Gastroesophageal sphincter (tissue), 4 donors: ENCODE results near the gene KLHL28. TPM values are rescaled to one million over a fixed set of nuclear protein-coding genes. Genes with fewer than 3 reads are reported as not detected.

Experiments
- ATAC-seq: fragments of 150-250 bp; one replicate; pipeline ENCODE4 v1.9.1; 2016; ENCODE audit warnings: mild to moderate bottlenecking, moderate library complexity
- H3K27ac ChIP-seq, 4 donors: fragments of 200-600 bp; sonication (generic) in 3 of 4; 1 replicate in 3 of 4; 2 replicates in 1 of 4; pipeline ENCODE4 v1.5.1; 2016 to 2019
- H3K27me3 ChIP-seq: fragments of 200-600 bp; sonication (generic); one replicate; pipeline ENCODE4 v1.5.1; 2019
- H3K36me3 ChIP-seq, 2 donors: fragments of 200-600 bp; sonication (generic); one replicate each; pipeline ENCODE4 v1.5.1; 2019; ENCODE audit warnings: control low read depth in 1 of 2
- H3K4me1 ChIP-seq, 3 donors: fragments of 200-600 bp; sonication (generic); 1 replicate in 2 of 3; 2 replicates in 1 of 3; pipeline ENCODE4 v1.5.1; 2016 to 2019; ENCODE audit warnings: control low read depth in 2 of 3
- H3K4me3 ChIP-seq, 2 donors: fragments of 200-600 bp; sonication (generic); one replicate each; pipeline ENCODE4 v1.5.1; 2019; ENCODE audit warnings: mild to moderate bottlenecking in 1 of 2, moderate library complexity in 1 of 2
- H3K9me3 ChIP-seq, 3 donors: fragments of 200-600 bp; sonication (generic); one replicate each; pipeline ENCODE4 v1.5.1; 2017 to 2019; ENCODE audit warnings: control low read depth in 2 of 3
- EP300 ChIP-seq: sonication (generic); formaldehyde crosslinking; IDR thresholded peaks from one replicate; pipeline ENCODE4 v1.6.1; 2017; ENCODE audit warnings: antibody characterized with exemption, mild to moderate bottlenecking
- POLR2A ChIP-seq, 2 donors: fragments of 450-650 bp; IDR thresholded peaks; one replicate each; pipeline ENCODE4 v1.6.1; 2017; ENCODE audit warnings: antibody characterized with exemption in 2 of 2, mild to moderate bottlenecking in 2 of 2, moderate library complexity in 1 of 2
- POLR2AphosphoS5 ChIP-seq: sonication (generic); formaldehyde crosslinking; IDR thresholded peaks from one replicate; pipeline ENCODE4 v1.6.1; 2017; ENCODE audit warnings: antibody characterized with exemption
- WGBS, 2 donors: methylation state at CpG; one replicate each; pipeline ENCODE4 v1.1.5; 2018; ENCODE audit warnings: low coverage in 1 of 2; 5-methylcytosine and 5-hydroxymethylcytosine counted together
- total RNA-seq, 4 donors: library from RNA; depleted of rRNA; stranded (reverse); fragments of >200 nt; gene quantifications; one replicate each; pipeline ENCODE4 v1.1.0, GENCODE V29; 2016
- TF ChIP-seq, protein P1 (sequence below), 4 experiments: fragments of 200-600 bp in 2 of 4; fragments of 450-650 bp in 2 of 4; sonication (generic) in 1 of 4; IDR thresholded peaks; one replicate each; pipeline ENCODE4 v1.5.1; 2017 to 2019; ENCODE audit warnings: antibody characterized with exemption in 4 of 4, mild to moderate bottlenecking in 2 of 4, moderate library complexity in 2 of 4

Gene KLHL28
- total RNA-seq, 4 donors from 2014 or later = 10.0 to 12.6 (median 11.0) TPM

- H3K27ac ChIP-seq = no peak overlapping the region
- H3K4me1 ChIP-seq = no peaks in the 10 kb centered on the region
- H3K9me3 ChIP-seq = no peaks in the 10 kb centered on the region
- WGBS, 2 donors = 100% methylated on average over 2 of the region's 2 CpGs
- H3K27me3 ChIP-seq = no peaks in the 10 kb centered on the region
- no peak for ATAC-seq
- H3K36me3 ChIP-seq = peaks cover 0 to 40% of the 10 kb centered on the region in 2 donors
- TF ChIP-seq POLR2AphosphoS5 = no peak
- TF ChIP-seq, protein P1, sequence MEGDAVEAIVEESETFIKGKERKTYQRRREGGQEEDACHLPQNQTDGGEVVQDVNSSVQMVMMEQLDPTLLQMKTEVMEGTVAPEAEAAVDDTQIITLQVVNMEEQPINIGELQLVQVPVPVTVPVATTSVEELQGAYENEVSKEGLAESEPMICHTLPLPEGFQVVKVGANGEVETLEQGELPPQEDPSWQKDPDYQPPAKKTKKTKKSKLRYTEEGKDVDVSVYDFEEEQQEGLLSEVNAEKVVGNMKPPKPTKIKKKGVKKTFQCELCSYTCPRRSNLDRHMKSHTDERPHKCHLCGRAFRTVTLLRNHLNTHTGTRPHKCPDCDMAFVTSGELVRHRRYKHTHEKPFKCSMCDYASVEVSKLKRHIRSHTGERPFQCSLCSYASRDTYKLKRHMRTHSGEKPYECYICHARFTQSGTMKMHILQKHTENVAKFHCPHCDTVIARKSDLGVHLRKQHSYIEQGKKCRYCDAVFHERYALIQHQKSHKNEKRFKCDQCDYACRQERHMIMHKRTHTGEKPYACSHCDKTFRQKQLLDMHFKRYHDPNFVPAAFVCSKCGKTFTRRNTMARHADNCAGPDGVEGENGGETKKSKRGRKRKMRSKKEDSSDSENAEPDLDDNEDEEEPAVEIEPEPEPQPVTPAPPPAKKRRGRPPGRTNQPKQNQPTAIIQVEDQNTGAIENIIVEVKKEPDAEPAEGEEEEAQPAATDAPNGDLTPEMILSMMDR (IDR thresholded peaks at IDR 0.05) = no peak
- no peak for TF ChIP-seq POLR2A (IDR thresholded peaks at IDR 0.05)
- TF ChIP-seq EP300 = no peak
- H3K4me3 ChIP-seq = no peak overlapping the region
These were observed 24.2 kb downstream of the KLHL28 start for GRCh38 chr14:44937547-44937946.

DNA sequence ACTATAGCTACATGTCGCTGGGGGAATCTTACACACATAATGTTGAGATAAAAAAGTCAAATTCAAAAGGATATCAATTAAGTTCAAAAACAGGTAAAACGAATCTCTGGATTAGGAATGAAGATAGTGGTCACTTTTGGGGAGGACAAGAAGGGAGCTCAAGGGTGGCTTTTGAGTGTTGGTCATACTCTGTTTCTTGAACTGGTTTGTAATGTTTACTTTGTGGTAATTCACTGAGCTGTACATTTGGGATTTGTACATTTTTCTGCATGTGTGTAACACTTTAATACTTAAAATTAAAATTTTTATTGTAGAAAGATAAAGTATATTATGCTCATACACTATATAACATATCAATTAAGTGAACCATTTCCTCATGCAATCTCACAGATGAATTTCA, 26.6 kb downstream of the KLHL28 start:
- H3K36me3 ChIP-seq = peaks cover 0 to 37% of the 10 kb centered on the region in 2 donors
- no peak overlapping the region for H3K27ac ChIP-seq
- H3K4me1 ChIP-seq = no peaks in the 10 kb centered on the region
- ATAC-seq = no peak
- 88 to 96% methylated on average over 2 of the region's 2 CpGs for WGBS, 2 donors
- no peak overlapping the region for H3K4me3 ChIP-seq
- TF ChIP-seq, protein P1 (IDR thresholded peaks at IDR 0.05) = no peak
- TF ChIP-seq EP300 = no peak
- no peaks in the 10 kb centered on the region for H3K27me3 ChIP-seq
- H3K9me3 ChIP-seq = no peaks in the 10 kb centered on the region

DNA sequence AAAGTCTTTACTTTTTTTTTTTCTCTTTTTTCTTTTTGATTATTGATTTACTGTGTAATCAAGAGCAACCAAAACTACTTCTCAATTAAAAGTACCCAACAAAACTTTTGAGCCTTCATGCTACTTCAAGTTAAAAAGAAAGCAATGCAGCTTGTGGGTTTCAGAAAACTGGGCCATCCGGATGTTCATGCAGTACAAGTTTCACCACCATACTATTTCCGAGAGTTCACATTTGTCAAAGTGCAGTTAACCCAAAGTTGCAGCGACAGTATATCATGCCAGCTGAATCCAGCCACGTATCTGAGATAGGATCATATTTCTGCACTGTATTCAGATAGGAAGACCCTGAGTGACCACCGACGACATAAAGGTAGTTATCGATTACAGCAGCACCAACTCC, 33.0 kb downstream of the KLHL28 start:
- Histone ChIP-seq H3K27ac (no peak overlapping the region), H3K4me3 (no peak overlapping the region), H3K36me3 (peaks cover 0 to 24% of the 10 kb centered on the region in 2 donors), H3K9me3 (no peaks in the 10 kb centered on the region), H3K4me1 (no peaks in the 10 kb centered on the region), H3K27me3 (no peaks in the 10 kb centered on the region)
- WGBS, 2 donors = 84 to 89% methylated on average over 3 to 7 of the region's 7 CpGs
- ATAC-seq = no peak
- TF ChIP-seq EP300 = no peak

- no peak overlapping the region for H3K4me3 ChIP-seq
- H3K27me3 ChIP-seq = no peaks in the 10 kb centered on the region
- ATAC-seq = no peak
- H3K4me1 ChIP-seq = peaks cover 0 to 25% (median 0%) of the 10 kb centered on the region in 3 donors
- WGBS, 2 donors = 45 to 55% methylated on average over 4 of the region's 4 CpGs
- H3K9me3 ChIP-seq = no peaks in the 10 kb centered on the region
- H3K36me3 ChIP-seq = no peaks in the 10 kb centered on the region
- TF ChIP-seq POLR2A (IDR thresholded peaks at IDR 0.05) (no peak), POLR2AphosphoS5 (no peak), EP300 (no peak)
- TF ChIP-seq, protein P1 (IDR thresholded peaks at IDR 0.05) = no peak
- H3K27ac ChIP-seq = no peak overlapping the region
These were observed 46.9 kb downstream of the KLHL28 start for GRCh38 chr14:44914849-44915248.

DNA sequence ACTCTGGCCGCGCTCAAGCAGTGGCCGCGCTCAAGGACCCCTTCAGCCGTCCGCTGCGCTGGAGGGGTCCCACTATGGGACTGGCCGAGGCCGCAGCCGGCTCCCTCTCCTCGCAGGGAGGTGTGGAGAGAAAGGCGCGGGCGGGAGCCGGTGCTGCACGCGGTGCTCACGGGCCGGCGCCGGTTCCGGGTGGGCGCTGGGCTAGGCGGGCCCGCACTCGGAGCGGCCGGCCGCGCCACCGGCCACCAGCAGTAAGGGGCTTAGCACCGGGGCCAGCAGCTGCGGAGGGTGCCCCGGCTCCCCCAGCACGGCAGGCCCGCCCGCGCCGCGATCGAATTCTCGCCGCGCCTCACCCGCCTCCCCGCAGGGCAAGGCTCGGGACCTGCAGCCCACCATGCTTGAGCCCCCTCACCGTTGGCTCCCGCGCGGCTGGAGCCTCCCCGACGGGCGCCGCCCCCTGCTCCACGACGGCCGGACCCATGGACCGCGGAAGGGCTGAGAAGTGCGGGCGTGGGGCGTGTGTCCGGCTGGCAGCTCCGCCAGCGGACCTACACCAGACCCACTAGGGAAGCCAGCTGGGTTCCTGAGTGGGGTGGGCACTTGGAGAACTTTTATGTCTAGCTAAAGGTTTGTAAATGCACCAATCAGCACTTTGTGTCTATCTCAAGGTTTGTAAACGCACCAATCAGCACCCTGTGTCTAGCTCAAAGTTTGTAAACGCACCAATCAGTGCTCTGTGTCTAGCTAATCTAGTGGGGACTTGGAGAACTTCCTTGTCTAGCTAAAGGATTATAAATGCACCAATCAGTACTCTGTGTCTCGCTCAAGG, 49.5 kb downstream of the KLHL28 start:
- H3K4me1 ChIP-seq = peaks cover 0 to 25% (median 0%) of the 10 kb centered on the region in 3 donors
- no peaks in the 10 kb centered on the region for H3K27me3 ChIP-seq
- ATAC-seq = peak; percentile 68
- no peaks in the 10 kb centered on the region for H3K9me3 ChIP-seq
- peak overlapping the region; percentile 44 to 75 for H3K4me3 ChIP-seq
- no peaks in the 10 kb centered on the region for H3K36me3 ChIP-seq
- TF ChIP-seq POLR2AphosphoS5 = no peak
- TF ChIP-seq, protein P1 (IDR thresholded peaks at IDR 0.05) = peak in 1 of 4 experiments; percentile 13
- H3K27ac ChIP-seq = peak overlapping the region in 3 of 4 donors; percentile 50 to 74 (median 52)
- 67% methylated on average over 4 of the region's 69 CpGs; no CpG with 5 or more reads in 1 of the 2 donors for WGBS, 2 donors
